ENCODE data around the gene FABP2.

The FABP2 gene

DNA sequence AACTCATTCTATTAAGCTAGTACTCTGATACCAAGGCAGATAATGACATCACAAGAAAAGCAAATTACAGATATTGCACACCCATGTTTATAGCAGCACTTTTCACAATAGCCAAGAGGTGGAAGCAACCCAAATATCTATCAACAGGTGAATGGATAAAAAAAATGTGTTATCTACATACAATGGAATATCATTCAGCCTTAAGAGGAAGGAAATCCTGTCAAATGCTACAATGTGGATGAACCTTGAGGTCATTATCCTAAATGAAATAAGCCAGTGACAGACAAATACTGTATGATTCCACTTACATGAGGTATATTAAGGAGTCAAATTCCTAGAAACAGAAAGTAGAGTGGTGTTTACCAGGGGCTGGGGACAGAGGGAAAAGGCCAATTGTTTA is 14.3 kb downstream of the FABP2 start:
- no peak for DNase-seq (ENCODE audit: low read depth in 1 of 2, low spot score in 1 of 2)
- Histone ChIP-seq H3K4me3 (replicated peaks; ENCODE audit: insufficient read depth, low read length) (no peak overlapping the region), H3K27me3 (ENCODE audit: insufficient read depth, poor library complexity, severe bottlenecking) (no peaks in the 10 kb centered on the region), H3K27ac (replicated peaks) (no peak overlapping the region)
- TF ChIP-seq, protein P1, sequence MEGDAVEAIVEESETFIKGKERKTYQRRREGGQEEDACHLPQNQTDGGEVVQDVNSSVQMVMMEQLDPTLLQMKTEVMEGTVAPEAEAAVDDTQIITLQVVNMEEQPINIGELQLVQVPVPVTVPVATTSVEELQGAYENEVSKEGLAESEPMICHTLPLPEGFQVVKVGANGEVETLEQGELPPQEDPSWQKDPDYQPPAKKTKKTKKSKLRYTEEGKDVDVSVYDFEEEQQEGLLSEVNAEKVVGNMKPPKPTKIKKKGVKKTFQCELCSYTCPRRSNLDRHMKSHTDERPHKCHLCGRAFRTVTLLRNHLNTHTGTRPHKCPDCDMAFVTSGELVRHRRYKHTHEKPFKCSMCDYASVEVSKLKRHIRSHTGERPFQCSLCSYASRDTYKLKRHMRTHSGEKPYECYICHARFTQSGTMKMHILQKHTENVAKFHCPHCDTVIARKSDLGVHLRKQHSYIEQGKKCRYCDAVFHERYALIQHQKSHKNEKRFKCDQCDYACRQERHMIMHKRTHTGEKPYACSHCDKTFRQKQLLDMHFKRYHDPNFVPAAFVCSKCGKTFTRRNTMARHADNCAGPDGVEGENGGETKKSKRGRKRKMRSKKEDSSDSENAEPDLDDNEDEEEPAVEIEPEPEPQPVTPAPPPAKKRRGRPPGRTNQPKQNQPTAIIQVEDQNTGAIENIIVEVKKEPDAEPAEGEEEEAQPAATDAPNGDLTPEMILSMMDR (IDR thresholded peaks at IDR 0.05; ENCODE audit: insufficient read depth, low read length), result no peak
- TF ChIP-seq REST (IDR thresholded peaks at IDR 0.05; ENCODE audit: insufficient replicate concordance, low read depth) (no peak), GABPA (IDR thresholded peaks at IDR 0.05; ENCODE audit: low read depth) (no peak), SPI1 (IDR thresholded peaks at IDR 0.05; ENCODE audit: borderline replicate concordance, low read depth) (no peak), POLR2AphosphoS5 (IDR thresholded peaks at IDR 0.05; ENCODE audit: low read depth) (no peak)

- no peaks in the 10 kb centered on the region for H3K27me3 ChIP-seq (ENCODE audit: insufficient read depth, poor library complexity, severe bottlenecking)
- H3K4me3 ChIP-seq (replicated peaks; ENCODE audit: insufficient read depth, low read length), result no peak overlapping the region
- no peak overlapping the region for H3K27ac ChIP-seq (replicated peaks)
- no peak for DNase-seq (ENCODE audit: low read depth in 1 of 2, low spot score in 1 of 2)
- no peak for TF ChIP-seq REST (IDR thresholded peaks at IDR 0.05; ENCODE audit: insufficient replicate concordance, low read depth)
- TF ChIP-seq, protein P1 (IDR thresholded peaks at IDR 0.05; ENCODE audit: insufficient read depth, low read length), result no peak
- TF ChIP-seq SPI1 (IDR thresholded peaks at IDR 0.05; ENCODE audit: borderline replicate concordance, low read depth), result no peak
- TF ChIP-seq POLR2AphosphoS5 (IDR thresholded peaks at IDR 0.05; ENCODE audit: low read depth), result no peak
- no peak for TF ChIP-seq GABPA (IDR thresholded peaks at IDR 0.05; ENCODE audit: low read depth)
Observed at GRCh38 chr4:119304431-119304830, 17.5 kb downstream of the FABP2 start.

- TF ChIP-seq, protein P1 (IDR thresholded peaks at IDR 0.05; ENCODE audit: insufficient read depth, low read length), result no peak
- TF ChIP-seq POLR2AphosphoS5 (IDR thresholded peaks at IDR 0.05; ENCODE audit: low read depth) (no peak), SPI1 (IDR thresholded peaks at IDR 0.05; ENCODE audit: borderline replicate concordance, low read depth) (no peak), REST (IDR thresholded peaks at IDR 0.05; ENCODE audit: insufficient replicate concordance, low read depth) (no peak), GABPA (IDR thresholded peaks at IDR 0.05; ENCODE audit: low read depth) (no peak)
- Histone ChIP-seq H3K4me3 (replicated peaks; ENCODE audit: insufficient read depth, low read length) (no peak overlapping the region), H3K27me3 (ENCODE audit: insufficient read depth, poor library complexity, severe bottlenecking) (no peaks in the 10 kb centered on the region), H3K27ac (replicated peaks) (no peak overlapping the region)
- DNase-seq (ENCODE audit: low read depth in 1 of 2, low spot score in 1 of 2), result no peak
Observed at GRCh38 chr4:119303587-119304305, 18.2 kb downstream of the FABP2 start.

All from HL-60 (cell line).